BLaER1 treated with 17β-estradiol and CSF1 and Interleukin-3, amounts not matched to agents 10 nM and 100 nM (cell line): ENCODE data around the gene ADAMTSL1.

Source experiments
- H3K27ac ChIP-seq, 11 experiments: shearing (Covaris generic); formaldehyde crosslinking; 2 replicates each; pipeline ENCODE4 v1.8.1; 2022
- H3K27me3 ChIP-seq, 11 experiments: shearing (Covaris generic); formaldehyde crosslinking; 2 replicates each; pipeline ENCODE4 v1.8.1; 2022
- H3K36me3 ChIP-seq, 11 experiments: shearing (Covaris generic); formaldehyde crosslinking; 2 replicates each; pipeline ENCODE4 v1.8.1; 2022
- H3K4me1 ChIP-seq, 10 experiments: shearing (Covaris generic); formaldehyde crosslinking; 2 replicates each; pipeline ENCODE4 v1.8.1; 2022
- H3K4me2 ChIP-seq, 11 experiments: shearing (Covaris generic); formaldehyde crosslinking; 2 replicates each; pipeline ENCODE4 v1.8.1; 2022
- H3K4me3 ChIP-seq, 10 experiments: shearing (Covaris generic); formaldehyde crosslinking; 2 replicates each; pipeline ENCODE4 v1.8.1; 2022
- H3K9ac ChIP-seq, 11 experiments: shearing (Covaris generic); formaldehyde crosslinking; 2 replicates each; pipeline ENCODE4 v1.8.1; 2022
- H3K9me3 ChIP-seq, 11 experiments: shearing (Covaris generic); formaldehyde crosslinking; replicated peaks in 1 of 11; 2 replicates each; pipeline ENCODE4 v1.8.1; 2022
- H4K20me1 ChIP-seq, 11 experiments: shearing (Covaris generic); formaldehyde crosslinking; 2 replicates each; pipeline ENCODE4 v1.8.1; 2022
- Cebpa-rat ChIP-seq, 11 experiments: shearing (Covaris generic); IDR thresholded peaks; 2 replicates each; pipeline ENCODE4 v1.8.1; 2022

ADAMTSL1 gene

DNA sequence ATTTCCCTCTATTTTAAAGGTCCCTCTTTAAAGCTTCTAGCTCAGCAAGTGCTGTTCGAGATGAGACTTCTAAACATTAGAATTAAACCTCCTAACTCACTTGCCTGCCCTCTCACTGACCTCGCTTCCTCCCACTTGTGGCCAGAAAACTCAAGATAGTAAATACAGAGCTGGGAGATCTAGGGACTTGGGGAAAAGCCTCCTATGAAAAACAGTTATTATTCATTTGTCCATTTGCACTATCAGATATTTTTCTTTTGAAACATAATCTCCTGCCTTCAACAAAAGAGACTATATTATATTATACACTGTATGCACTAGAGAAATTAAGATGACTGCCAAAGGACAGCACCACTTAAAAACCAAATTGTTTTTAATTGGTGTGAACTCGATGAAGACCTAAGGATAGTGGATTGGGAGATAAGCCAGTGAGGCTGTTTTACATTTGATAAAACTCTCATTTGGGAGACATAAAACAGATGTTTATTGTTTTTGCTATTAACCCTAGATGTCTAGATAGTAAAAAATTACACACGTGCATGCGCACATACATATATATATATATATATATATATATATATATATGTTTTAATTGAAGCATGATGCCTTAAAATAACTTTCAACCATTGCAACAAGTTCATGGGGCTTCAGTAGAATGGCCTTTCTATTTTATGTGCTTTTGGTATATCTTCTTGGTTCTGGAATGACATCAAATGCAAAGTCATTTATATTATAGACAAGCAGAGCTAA is 229.4 kb downstream of the ADAMTSL1 start:
- H3K9ac ChIP-seq: no peak overlapping the region
- H3K9me3 ChIP-seq: peaks cover 0 to 5% (median 4%) of the 10 kb centered on the region in 11 experiments; a peak in 5 of 22 replicates
- H3K27ac ChIP-seq: no peak overlapping the region
- H3K4me3 ChIP-seq: no peak overlapping the region
- H3K4me2 ChIP-seq: no peak overlapping the region
- H3K4me1 ChIP-seq: no peaks in the 10 kb centered on the region
- H3K27me3 ChIP-seq: no peaks in the 10 kb centered on the region
- no peaks in the 10 kb centered on the region for H3K36me3 ChIP-seq
- TF ChIP-seq Cebpa-rat (IDR thresholded peaks at IDR 0.05): no peak
- H4K20me1 ChIP-seq: no peaks in the 10 kb centered on the region

DNA sequence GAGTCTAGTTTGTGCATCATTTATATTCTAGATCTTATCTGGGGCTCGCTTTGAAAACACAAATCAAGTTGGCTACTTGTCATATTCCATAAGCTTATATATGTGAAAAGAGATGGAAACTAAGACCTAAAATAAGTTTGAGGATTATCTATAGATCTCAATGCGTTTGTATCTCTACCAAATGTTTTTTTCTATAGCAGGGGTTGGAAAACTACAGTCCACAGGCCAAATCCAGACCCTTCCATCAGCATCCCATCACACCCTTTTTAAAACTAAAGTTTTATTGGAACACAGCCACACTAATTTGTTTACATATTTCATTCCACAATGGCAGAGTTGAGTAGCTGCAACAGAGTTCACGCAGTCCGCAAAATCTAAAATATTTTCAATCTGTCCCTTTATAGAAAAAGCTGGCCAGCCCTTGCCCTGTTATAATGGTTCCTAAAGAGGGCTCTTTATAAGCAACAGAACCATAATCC is 230.0 kb downstream of the ADAMTSL1 start:
- Histone ChIP-seq H3K4me1 (no peaks in the 10 kb centered on the region), H3K9ac (no peak overlapping the region)

DNA sequence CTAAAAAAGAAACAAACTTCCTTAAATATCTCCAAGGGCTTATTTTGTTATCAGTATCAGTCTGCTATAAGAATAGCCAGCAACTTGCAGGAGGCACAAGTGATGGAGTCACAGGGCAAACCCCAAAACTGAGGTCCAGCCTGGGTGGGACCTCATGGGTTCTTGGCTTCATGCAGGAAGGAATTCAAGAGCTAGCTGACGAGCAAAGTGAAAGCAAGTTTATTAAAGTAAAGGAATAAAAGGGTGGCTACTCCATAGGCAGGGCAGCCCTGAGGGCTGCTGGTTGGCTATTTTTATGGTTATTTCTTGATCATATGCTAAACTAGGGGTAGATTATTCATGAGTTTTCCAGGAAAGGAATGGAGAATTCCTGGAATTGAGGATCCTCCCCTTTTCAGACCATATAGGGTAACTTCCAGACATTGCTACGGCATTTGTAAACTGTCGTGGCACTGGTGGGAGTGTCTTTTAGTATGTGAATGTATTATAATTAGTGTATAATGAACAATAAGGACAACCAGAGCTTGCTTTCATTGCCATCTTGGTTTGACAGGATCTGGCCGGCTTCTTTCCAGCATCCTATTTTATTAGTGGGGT is 231.9 kb downstream of the ADAMTSL1 start:
- Histone ChIP-seq H3K27me3 (no peaks in the 10 kb centered on the region), H3K27ac (no peak overlapping the region), H3K4me2 (no peak overlapping the region), H4K20me1 (no peaks in the 10 kb centered on the region), H3K9ac (no peak overlapping the region), H3K36me3 (no peaks in the 10 kb centered on the region), H3K4me1 (no peaks in the 10 kb centered on the region), H3K4me3 (no peak overlapping the region), H3K9me3 (peaks cover 0 to 5% (median 4%) of the 10 kb centered on the region in 11 experiments; a peak in 5 of 22 replicates)
- TF ChIP-seq Cebpa-rat (IDR thresholded peaks at IDR 0.05): no peak

More for the DNA sequence above, 230.0 kb downstream of the ADAMTSL1 start:
- Histone ChIP-seq H3K36me3 (no peaks in the 10 kb centered on the region), H3K27ac (no peak overlapping the region), H3K4me2 (no peak overlapping the region), H4K20me1 (no peaks in the 10 kb centered on the region), H3K27me3 (no peaks in the 10 kb centered on the region), H3K9me3 (peaks cover 0 to 5% (median 4%) of the 10 kb centered on the region in 11 experiments; a peak in 5 of 22 replicates), H3K4me3 (no peak overlapping the region)
- no peak for TF ChIP-seq Cebpa-rat (IDR thresholded peaks at IDR 0.05)

DNA sequence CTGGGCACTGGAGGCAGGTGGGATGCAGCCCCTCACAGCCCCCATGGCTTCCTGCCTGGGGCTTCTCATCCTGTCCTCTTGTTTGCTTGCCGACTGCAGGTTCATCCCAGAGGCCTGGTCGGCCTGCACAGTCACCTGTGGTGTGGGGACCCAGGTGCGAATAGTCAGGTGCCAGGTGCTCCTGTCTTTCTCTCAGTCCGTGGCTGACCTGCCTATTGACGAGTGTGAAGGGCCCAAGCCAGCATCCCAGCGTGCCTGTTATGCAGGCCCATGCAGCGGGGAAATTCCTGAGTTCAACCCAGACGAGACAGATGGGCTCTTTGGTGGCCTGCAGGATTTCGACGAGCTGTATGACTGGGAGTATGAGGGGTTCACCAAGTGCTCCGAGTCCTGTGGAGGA is 232.7 kb downstream of the ADAMTSL1 start:
- TF ChIP-seq Cebpa-rat (IDR thresholded peaks at IDR 0.05): no peak
- H3K4me1 ChIP-seq: no peaks in the 10 kb centered on the region
- H3K27me3 ChIP-seq: no peaks in the 10 kb centered on the region
- H3K9ac ChIP-seq: no peak overlapping the region
- peaks cover 0 to 5% (median 4%) of the 10 kb centered on the region in 11 experiments; a peak in 5 of 22 replicates for H3K9me3 ChIP-seq
- no peak overlapping the region for H3K4me3 ChIP-seq
- no peak overlapping the region for H3K4me2 ChIP-seq
- no peak overlapping the region for H3K27ac ChIP-seq
- H4K20me1 ChIP-seq: no peaks in the 10 kb centered on the region
- no peaks in the 10 kb centered on the region for H3K36me3 ChIP-seq

DNA sequence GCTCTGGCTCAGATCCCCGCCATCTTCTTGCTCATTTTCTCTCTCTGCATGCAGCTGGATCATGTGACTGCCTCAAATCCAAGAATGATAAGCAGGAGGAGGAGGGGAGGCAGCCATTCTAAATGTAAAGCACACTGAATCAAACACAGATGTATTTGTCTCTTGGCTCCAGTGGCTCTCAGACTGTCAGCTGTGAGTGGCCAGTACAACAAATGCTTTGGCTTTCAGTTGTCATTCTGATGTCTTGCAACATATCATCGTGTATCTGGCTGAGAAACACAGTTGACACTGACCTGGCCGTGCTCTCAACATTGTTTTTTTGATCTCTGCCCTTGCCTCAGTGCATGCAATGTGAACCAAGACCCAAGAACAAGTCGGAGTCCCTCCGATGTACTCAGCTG is 233.1 kb downstream of the ADAMTSL1 start:
- Histone ChIP-seq H3K4me2 (no peak overlapping the region), H3K9ac (no peak overlapping the region), H3K4me3 (no peak overlapping the region), H3K36me3 (no peaks in the 10 kb centered on the region), H3K27me3 (no peaks in the 10 kb centered on the region), H3K27ac (no peak overlapping the region), H4K20me1 (no peaks in the 10 kb centered on the region), H3K9me3 (peaks cover 0 to 1% (median under 1%) of the 10 kb centered on the region in 11 experiments; a peak in 3 of 22 replicates), H3K4me1 (no peaks in the 10 kb centered on the region)
- no peak for TF ChIP-seq Cebpa-rat (IDR thresholded peaks at IDR 0.05)

DNA sequence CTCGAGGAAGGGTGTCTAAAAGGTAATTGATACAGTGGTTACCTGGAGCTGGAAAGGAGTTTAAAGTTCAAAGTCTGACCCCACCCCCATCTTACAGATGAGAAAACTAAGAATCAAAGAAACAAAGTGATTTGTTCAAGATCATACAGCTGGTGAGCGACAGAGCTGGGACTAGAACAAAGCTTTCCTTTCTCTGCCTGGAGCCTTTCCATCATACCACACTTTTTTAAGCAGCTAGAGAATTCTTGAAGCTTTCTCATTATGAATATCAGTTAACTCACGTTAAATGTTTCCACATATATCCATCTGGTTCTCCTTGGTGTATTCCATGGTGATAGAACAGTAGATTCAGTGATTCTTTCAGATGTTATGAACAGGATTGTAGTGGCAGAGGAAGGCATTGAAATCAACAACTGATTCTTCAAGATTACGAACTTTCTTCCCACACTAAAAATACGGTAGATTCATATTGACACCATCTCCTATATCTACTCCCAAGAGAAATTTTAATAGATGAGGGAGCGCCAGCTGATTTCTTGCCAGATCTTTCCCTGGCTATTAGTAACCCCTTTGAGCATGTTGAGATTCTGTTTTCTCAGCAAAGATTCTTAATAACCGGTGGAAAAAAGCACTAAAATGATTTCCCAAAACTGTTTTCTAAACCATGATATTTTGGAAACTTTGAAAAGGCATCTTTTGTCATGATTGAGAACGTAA is 233.7 kb downstream of the ADAMTSL1 start:
- H4K20me1 ChIP-seq: no peaks in the 10 kb centered on the region
- H3K4me2 ChIP-seq: no peak overlapping the region
- no peaks in the 10 kb centered on the region for H3K4me1 ChIP-seq
- TF ChIP-seq Cebpa-rat (IDR thresholded peaks at IDR 0.05): no peak
- H3K36me3 ChIP-seq: no peaks in the 10 kb centered on the region
- no peaks in the 10 kb centered on the region for H3K27me3 ChIP-seq
- no peak overlapping the region for H3K4me3 ChIP-seq
- no peak overlapping the region for H3K27ac ChIP-seq
- H3K9me3 ChIP-seq: no peaks in the 10 kb centered on the region
- no peak overlapping the region for H3K9ac ChIP-seq

DNA sequence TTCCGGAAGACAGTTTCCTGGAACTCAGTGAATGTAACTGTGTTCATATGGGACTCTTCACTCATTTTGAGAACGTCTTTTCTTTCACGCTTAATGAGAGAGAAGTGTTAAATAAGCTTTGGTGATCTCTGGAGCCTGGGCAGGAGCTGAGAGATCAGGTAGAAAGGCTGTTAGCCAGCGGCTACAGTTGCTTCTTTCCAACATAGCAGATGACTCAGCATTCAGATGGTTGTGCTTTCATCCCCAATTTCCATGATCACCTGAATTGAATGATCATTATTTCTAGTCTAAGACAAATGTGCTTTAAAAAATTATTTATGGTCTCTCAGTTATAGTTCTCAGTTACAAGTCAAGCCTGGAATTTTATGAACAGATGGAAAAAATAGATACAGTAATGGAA is 234.5 kb downstream of the ADAMTSL1 start:
- Histone ChIP-seq H3K4me1 (no peaks in the 10 kb centered on the region), H4K20me1 (no peaks in the 10 kb centered on the region), H3K27me3 (no peaks in the 10 kb centered on the region), H3K4me2 (no peak overlapping the region), H3K9me3 (no peaks in the 10 kb centered on the region), H3K36me3 (no peaks in the 10 kb centered on the region), H3K27ac (no peak overlapping the region), H3K4me3 (no peak overlapping the region), H3K9ac (no peak overlapping the region)
- no peak for TF ChIP-seq Cebpa-rat (IDR thresholded peaks at IDR 0.05)

DNA sequence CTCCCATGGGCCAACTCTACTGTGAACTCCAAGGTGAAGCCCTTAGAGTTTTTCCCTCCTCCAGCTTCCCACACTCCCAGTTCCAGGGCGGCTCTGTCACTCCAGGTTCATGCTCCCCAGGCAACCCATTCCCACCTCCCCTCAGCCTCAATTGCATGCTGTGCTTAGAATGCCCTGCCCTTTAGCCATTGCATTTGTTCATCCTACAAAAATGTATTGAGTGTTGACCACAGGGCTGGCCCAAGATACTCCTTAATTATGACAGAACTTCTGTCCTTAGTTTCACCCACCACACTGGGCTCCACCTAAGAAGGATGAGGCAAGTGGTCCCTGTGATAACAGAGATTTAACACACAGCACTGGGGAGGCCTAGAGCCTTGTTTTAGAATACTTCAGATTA is 236.1 kb downstream of the ADAMTSL1 start:
- H3K9me3 ChIP-seq: no peaks in the 10 kb centered on the region
- no peak for TF ChIP-seq Cebpa-rat (IDR thresholded peaks at IDR 0.05)
- no peak overlapping the region for H3K4me3 ChIP-seq
- no peak overlapping the region for H3K27ac ChIP-seq
- H3K4me2 ChIP-seq: no peak overlapping the region
- H4K20me1 ChIP-seq: no peaks in the 10 kb centered on the region
- no peaks in the 10 kb centered on the region for H3K36me3 ChIP-seq
- H3K4me1 ChIP-seq: no peaks in the 10 kb centered on the region
- no peaks in the 10 kb centered on the region for H3K27me3 ChIP-seq
- H3K9ac ChIP-seq: no peak overlapping the region

DNA sequence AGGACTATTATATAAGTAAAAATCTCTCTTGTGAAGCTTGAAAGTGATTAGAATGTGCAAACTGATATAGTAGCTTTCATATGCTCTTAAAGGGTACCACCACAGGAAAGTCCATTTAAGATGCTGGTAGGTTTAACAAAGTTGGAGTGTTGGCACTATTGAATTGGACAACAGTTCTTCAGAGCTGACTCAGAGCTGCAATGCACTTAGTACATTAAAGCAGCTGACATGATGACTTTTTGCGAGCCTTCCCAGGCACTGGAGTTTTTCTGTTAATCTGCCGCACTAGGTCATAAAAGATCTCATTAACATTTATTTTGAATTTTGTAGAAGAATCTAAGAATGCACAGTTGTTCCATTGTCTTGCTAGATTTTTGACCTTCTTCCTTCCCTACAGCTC is 243.8 kb downstream of the ADAMTSL1 start:
- Histone ChIP-seq H3K4me3 (no peak overlapping the region), H3K4me2 (no peak overlapping the region), H3K27ac (no peak overlapping the region), H3K9ac (no peak overlapping the region), H3K4me1 (no peaks in the 10 kb centered on the region), H3K9me3 (no peaks in the 10 kb centered on the region), H4K20me1 (no peaks in the 10 kb centered on the region), H3K27me3 (no peaks in the 10 kb centered on the region), H3K36me3 (no peaks in the 10 kb centered on the region)
- no peak for TF ChIP-seq Cebpa-rat (IDR thresholded peaks at IDR 0.05)
